ENCODE results near the gene PTP4A2. TPM values are rescaled to one million over a fixed set of nuclear protein-coding genes. Genes with fewer than 3 reads are reported as not detected.

Gene PTP4A2
- total RNA-seq, 8 experiments from 2014 or later = 94.8 to 242 (median 200) TPM

- ATAC-seq (replicated peaks in 6 of 8) = no peak
- in situ Hi-C loops (cut with MboI; ENCODE audit: low pct_unique_long_range_greater_than_20kb in 2 of 9, low sequenced_read_pairs in 9 of 9, unreplicated experiment in 9 of 9) = no loop called here
- Histone ChIP-seq H3K4me3 (no peak overlapping the region), H3K27ac (no peak overlapping the region), H3K4me1 (replicated peaks in 1 of 2) (no peaks in the 10 kb centered on the region)
- WGBS, 10 experiments = 64 to 100% (median 86%) methylated on average over 1 to 2 of the region's 2 CpGs; no CpG with 5 or more reads in 2 of the 10 experiments
Measured at GRCh38 chr1:31885851-31886250, 52.3 kb downstream of the PTP4A2 start.

- Histone ChIP-seq H3K4me3 (no peak overlapping the region), H3K27ac (no peak overlapping the region), H3K4me1 (replicated peaks in 1 of 2) (no peaks in the 10 kb centered on the region)
- ATAC-seq (replicated peaks in 6 of 8) = no peak
- 83 to 100% (median 95%) methylated on average over 1 to 3 of the region's 3 CpGs; no CpG with 5 or more reads in 6 of the 10 experiments for WGBS, 10 experiments
- in situ Hi-C loops (cut with MboI; ENCODE audit: low pct_unique_long_range_greater_than_20kb in 2 of 9, low sequenced_read_pairs in 9 of 9, unreplicated experiment in 9 of 9) = no loop called here
Measured at GRCh38 chr1:31883357-31883942, 54.7 kb downstream of the PTP4A2 start.

DNA sequence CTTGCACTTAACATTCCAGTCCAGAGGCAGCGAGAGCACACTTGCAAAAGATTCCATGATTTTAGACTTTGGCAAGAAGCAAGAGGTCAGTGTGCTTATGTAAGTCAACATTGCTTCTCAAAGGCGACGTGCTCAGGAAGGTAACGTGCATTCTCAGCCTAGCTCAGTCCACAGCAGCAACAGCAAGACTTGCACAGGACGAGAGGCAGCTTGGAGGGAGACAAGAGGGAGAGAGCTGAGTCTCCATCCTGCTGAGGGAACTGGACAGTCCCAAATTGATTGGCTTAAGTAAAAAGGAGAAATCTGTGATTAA is 56.5 kb downstream of the PTP4A2 start:
- ATAC-seq (replicated peaks in 6 of 8) = peak in 4 of 8 experiments; percentile 16 to 60 (median 42)
- Histone ChIP-seq H3K27ac (no peak overlapping the region), H3K4me1 (replicated peaks in 1 of 2) (no peaks in the 10 kb centered on the region), H3K4me3 (no peak overlapping the region)
- in situ Hi-C loops (cut with MboI; ENCODE audit: low pct_unique_long_range_greater_than_20kb in 2 of 9, low sequenced_read_pairs in 9 of 9, unreplicated experiment in 9 of 9) = no loop called here
- WGBS, 10 experiments = 0 to 74% (median 58%) methylated on average over 1 to 5 of the region's 5 CpGs; no CpG with 5 or more reads in 2 of the 10 experiments

DNA sequence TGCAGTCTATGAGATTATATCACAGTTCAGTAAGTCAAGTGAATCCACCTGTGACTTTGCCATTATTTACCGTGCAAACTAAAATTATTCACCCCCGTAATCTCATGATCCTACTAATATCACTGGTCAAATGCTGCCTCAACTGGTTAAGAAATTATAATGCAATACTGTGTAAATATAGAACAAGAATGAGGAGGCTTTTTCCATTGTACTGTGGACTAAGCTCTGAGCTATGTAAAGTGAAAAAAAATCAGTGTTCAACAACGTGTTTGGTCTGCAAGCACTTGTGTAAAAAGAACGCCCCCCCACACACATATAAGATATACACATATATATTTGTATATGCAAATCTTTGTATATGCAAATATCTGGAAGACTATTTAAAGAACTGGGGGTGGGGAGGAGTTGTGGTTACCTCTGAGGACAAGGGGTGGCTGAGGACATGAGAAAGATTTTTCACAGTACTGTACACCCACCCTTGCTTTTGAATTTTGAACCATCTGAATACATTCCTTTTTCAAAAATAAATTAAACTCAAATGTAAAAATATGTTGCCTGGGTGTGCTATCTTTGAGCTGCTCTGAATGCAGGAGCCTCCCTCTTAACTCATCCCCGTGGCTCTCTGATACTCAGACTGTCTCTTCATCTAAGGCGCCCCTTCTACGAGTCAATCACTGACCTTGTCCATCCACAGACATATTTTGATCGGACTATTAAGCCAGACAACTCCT is 57.0 kb downstream of the PTP4A2 start:
- 14 to 73% (median 47%) methylated on average over 1 to 8 of the region's 8 CpGs; no CpG with 5 or more reads in 1 of the 10 experiments for WGBS, 10 experiments
- Histone ChIP-seq H3K4me3 (no peak overlapping the region), H3K4me1 (replicated peaks in 1 of 2) (no peaks in the 10 kb centered on the region), H3K27ac (no peak overlapping the region)
- in situ Hi-C loops (cut with MboI; ENCODE audit: low pct_unique_long_range_greater_than_20kb in 2 of 9, low sequenced_read_pairs in 9 of 9, unreplicated experiment in 9 of 9) = no loop called here
- ATAC-seq (replicated peaks in 6 of 8) = peak in 6 of 8 experiments; percentile 9 to 92 (median 66)

GRCh38 chr1:31879981-31880608 is 58.1 kb downstream of the PTP4A2 start:
- H3K4me3 ChIP-seq = no peak overlapping the region
- no peak for ATAC-seq (replicated peaks in 6 of 8)
- no peaks in the 10 kb centered on the region for H3K4me1 ChIP-seq (replicated peaks in 1 of 2)
- WGBS, 10 experiments = 40 to 100% (median 72%) methylated on average over 1 to 4 of the region's 4 CpGs; no CpG with 5 or more reads in 4 of the 10 experiments
- in situ Hi-C loops (cut with MboI; ENCODE audit: low pct_unique_long_range_greater_than_20kb in 2 of 9, low sequenced_read_pairs in 9 of 9, unreplicated experiment in 9 of 9) = no loop called here
- H3K27ac ChIP-seq = no peak overlapping the region

GRCh38 chr1:31878058-31878457 is 60.1 kb downstream of the PTP4A2 start:
- no peak for ATAC-seq (replicated peaks in 6 of 8)
- H3K4me3 ChIP-seq = no peak overlapping the region
- no peaks in the 10 kb centered on the region for H3K4me1 ChIP-seq (replicated peaks in 1 of 2)
- no peak overlapping the region for H3K27ac ChIP-seq
- in situ Hi-C loops (cut with MboI; ENCODE audit: low pct_unique_long_range_greater_than_20kb in 2 of 9, low sequenced_read_pairs in 9 of 9, unreplicated experiment in 9 of 9) = no loop called here
- WGBS, 10 experiments = 46 to 100% (median 90%) methylated on average over 1 to 6 of the region's 6 CpGs

DNA sequence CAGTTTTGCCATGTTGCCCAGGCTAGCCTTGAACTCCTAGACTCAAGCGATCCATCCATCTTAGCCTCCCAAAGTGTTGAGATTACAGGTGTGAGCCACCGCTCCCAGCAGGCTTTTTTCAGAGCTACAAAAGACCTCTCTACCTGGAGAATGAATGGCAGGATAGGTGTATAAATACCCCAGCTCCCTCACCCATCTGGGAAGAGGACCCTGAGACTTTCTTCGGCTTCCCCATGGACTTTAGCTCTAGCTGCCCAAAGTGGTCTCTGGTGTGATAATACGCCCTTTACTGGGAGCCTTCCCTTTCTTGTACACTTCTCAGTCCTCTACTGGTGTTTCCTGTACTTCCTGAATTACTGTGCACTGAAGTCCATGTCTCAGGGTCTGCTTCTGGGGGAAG is 60.6 kb downstream of the PTP4A2 start:
- Histone ChIP-seq H3K4me3 (no peak overlapping the region), H3K4me1 (replicated peaks in 1 of 2) (no peaks in the 10 kb centered on the region), H3K27ac (no peak overlapping the region)
- in situ Hi-C loops (cut with MboI; ENCODE audit: low pct_unique_long_range_greater_than_20kb in 2 of 9, low sequenced_read_pairs in 9 of 9, unreplicated experiment in 9 of 9) = no loop called here
- ATAC-seq (replicated peaks in 6 of 8) = no peak
- WGBS, 10 experiments = 74 to 100% (median 100%) methylated on average over 1 to 2 of the region's 4 CpGs; no CpG with 5 or more reads in 2 of the 10 experiments

- in situ Hi-C loops (cut with MboI; ENCODE audit: low pct_unique_long_range_greater_than_20kb in 2 of 9, low sequenced_read_pairs in 9 of 9, unreplicated experiment in 9 of 9) = no loop called here
- no peak overlapping the region for H3K27ac ChIP-seq
- no peaks in the 10 kb centered on the region for H3K4me1 ChIP-seq (replicated peaks in 1 of 2)
- WGBS, 10 experiments = 68 to 94% (median 82%) methylated on average over 1 to 11 of the region's 11 CpGs
- H3K4me3 ChIP-seq = no peak overlapping the region
- no peak for ATAC-seq (replicated peaks in 6 of 8)
Measured at GRCh38 chr1:31875636-31876236, 62.4 kb downstream of the PTP4A2 start.

DNA sequence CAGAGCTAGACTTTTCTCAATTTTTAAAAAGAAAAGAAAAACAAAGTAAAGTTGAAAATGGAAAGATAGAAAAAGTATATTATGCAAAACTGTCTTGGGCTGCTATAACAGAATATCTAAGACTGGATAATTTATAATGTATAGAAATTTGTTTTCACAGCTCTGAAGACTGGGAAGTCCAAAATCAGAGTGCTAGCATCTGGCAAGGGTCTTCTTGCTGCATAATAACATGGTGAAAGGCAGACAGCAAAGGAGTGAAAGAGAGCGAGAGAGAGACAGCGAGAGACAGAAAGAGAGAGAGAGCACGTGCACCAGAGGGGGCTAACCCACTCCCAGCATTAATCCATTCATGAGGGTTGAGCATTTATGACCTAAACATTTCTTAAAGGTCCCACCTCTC is 63.2 kb downstream of the PTP4A2 start:
- no peak overlapping the region for H3K27ac ChIP-seq
- H3K4me1 ChIP-seq (replicated peaks in 1 of 2) = no peaks in the 10 kb centered on the region
- in situ Hi-C loops (cut with MboI; ENCODE audit: low pct_unique_long_range_greater_than_20kb in 2 of 9, low sequenced_read_pairs in 9 of 9, unreplicated experiment in 9 of 9) = no loop called here
- H3K4me3 ChIP-seq = no peak overlapping the region
- WGBS, 10 experiments = 70 to 100% (median 90%) methylated on average over 1 to 3 of the region's 3 CpGs
- ATAC-seq (replicated peaks in 6 of 8) = no peak

- ATAC-seq (replicated peaks in 6 of 8) = no peak
- Histone ChIP-seq H3K27ac (no peak overlapping the region), H3K4me1 (replicated peaks in 1 of 2) (no peaks in the 10 kb centered on the region), H3K4me3 (no peak overlapping the region)
- 62 to 95% (median 76%) methylated on average over 3 to 7 of the region's 7 CpGs for WGBS, 10 experiments
- in situ Hi-C loops (cut with MboI; ENCODE audit: low pct_unique_long_range_greater_than_20kb in 2 of 9, low sequenced_read_pairs in 9 of 9, unreplicated experiment in 9 of 9) = no loop called here
Measured at GRCh38 chr1:31872658-31873636, 65.2 kb downstream of the PTP4A2 start.

- no peak for ATAC-seq (replicated peaks in 6 of 8)
- in situ Hi-C loops (cut with MboI; ENCODE audit: low pct_unique_long_range_greater_than_20kb in 2 of 9, low sequenced_read_pairs in 9 of 9, unreplicated experiment in 9 of 9) = no loop called here
- H3K27ac ChIP-seq = no peak overlapping the region
- WGBS, 10 experiments = 60 to 100% (median 89%) methylated on average over 1 to 3 of the region's 3 CpGs
- H3K4me3 ChIP-seq = no peak overlapping the region
- no peaks in the 10 kb centered on the region for H3K4me1 ChIP-seq (replicated peaks in 1 of 2)
Measured at GRCh38 chr1:31871703-31872102, 66.5 kb downstream of the PTP4A2 start.

GRCh38 chr1:31870086-31870736 is 68.0 kb downstream of the PTP4A2 start:
- Histone ChIP-seq H3K4me3 (no peak overlapping the region), H3K4me1 (replicated peaks in 1 of 2) (no peaks in the 10 kb centered on the region), H3K27ac (no peak overlapping the region)
- WGBS, 10 experiments = 20 to 91% (median 74%) methylated on average over 1 to 7 of the region's 7 CpGs; no CpG with 5 or more reads in 4 of the 10 experiments
- no peak for ATAC-seq (replicated peaks in 6 of 8)
- in situ Hi-C loops (cut with MboI; ENCODE audit: low pct_unique_long_range_greater_than_20kb in 2 of 9, low sequenced_read_pairs in 9 of 9, unreplicated experiment in 9 of 9) = no loop called here
